HG02840 (cell line): ENCODE data around the gene TRIM17.

Experiments
- ATAC-seq: cut with Tn5 transposase; IDR thresholded peaks from one replicate; pipeline ENCODE4 v1.9.1; 2021; ENCODE audit warnings: mild to moderate bottlenecking, moderate library complexity, moderate number of reproducible peaks; ENCODE audit not compliant: unreplicated experiment, low FRiP score

TRIM17 gene

GRCh38 chr1:228404107-228404720, 12.4 kb downstream of the TRIM17 start:
- ATAC-seq: no peak

GRCh38 chr1:228403231-228403631, 13.4 kb downstream of the TRIM17 start:
- ATAC-seq: no peak

- ATAC-seq: no peak
These were observed 14.0 kb downstream of the TRIM17 start for GRCh38 chr1:228402641-228403025.

- no peak for ATAC-seq
These were observed 14.7 kb downstream of the TRIM17 start for GRCh38 chr1:228401782-228402640.

- ATAC-seq: no peak
These were observed 15.8 kb downstream of the TRIM17 start for GRCh38 chr1:228400692-228401454.

GRCh38 chr1:228400237-228400651, 16.4 kb downstream of the TRIM17 start:
- ATAC-seq: no peak

GRCh38 chr1:228399531-228400236, 17.0 kb downstream of the TRIM17 start:
- ATAC-seq: no peak

- ATAC-seq: no peak
These were observed 17.8 kb downstream of the TRIM17 start for GRCh38 chr1:228398741-228399461.

- no peak for ATAC-seq
These were observed 18.7 kb downstream of the TRIM17 start for GRCh38 chr1:228397966-228398365.

- ATAC-seq: no peak
These were observed 19.6 kb downstream of the TRIM17 start for GRCh38 chr1:228396770-228397662.

GRCh38 chr1:228394571-228395394, 21.9 kb downstream of the TRIM17 start:
- no peak for ATAC-seq

- ATAC-seq: no peak
These were observed 22.7 kb downstream of the TRIM17 start for GRCh38 chr1:228393811-228394570.

GRCh38 chr1:228393268-228393701, 23.4 kb downstream of the TRIM17 start:
- ATAC-seq: no peak

GRCh38 chr1:228392111-228392936, 24.3 kb downstream of the TRIM17 start:
- no peak for ATAC-seq

GRCh38 chr1:228391411-228392020, 25.1 kb downstream of the TRIM17 start:
- no peak for ATAC-seq

GRCh38 chr1:228390649-228391048, 26.0 kb downstream of the TRIM17 start:
- no peak for ATAC-seq
